Epithelial cell of proximal tubule (primary cell): ENCODE data around the gene PGBD2. TPM values are rescaled to one million over a fixed set of nuclear protein-coding genes. Genes with fewer than 3 reads are reported as not detected.

Experiments
- DNase-seq: peaks from one replicate; pipeline ENCODE4 v3.0.0-alpha.2; 2011; ENCODE audit warnings: low read depth
- H3K4me3 ChIP-seq: 2 replicates; pipeline ENCODE4 v1.5.1; 2011; ENCODE audit warnings: low read depth, mild to moderate bottlenecking, low read length
- total RNA-seq: library from RNA; depleted of rRNA; stranded (reverse); fragments of >200 nt; gene quantifications from 2 replicates; pipeline ENCODE4 v1.2.3, GENCODE V29; 2015
- TF ChIP-seq, protein P1 (sequence below): conservative IDR thresholded peaks from 2 replicates; pipeline ENCODE4 v1.5.1; 2012; ENCODE audit warnings: low read depth, mild to moderate bottlenecking, low read length

PGBD2 gene
- total RNA-seq, 1 donor from 2014 or later, result 2.7 TPM

DNA sequence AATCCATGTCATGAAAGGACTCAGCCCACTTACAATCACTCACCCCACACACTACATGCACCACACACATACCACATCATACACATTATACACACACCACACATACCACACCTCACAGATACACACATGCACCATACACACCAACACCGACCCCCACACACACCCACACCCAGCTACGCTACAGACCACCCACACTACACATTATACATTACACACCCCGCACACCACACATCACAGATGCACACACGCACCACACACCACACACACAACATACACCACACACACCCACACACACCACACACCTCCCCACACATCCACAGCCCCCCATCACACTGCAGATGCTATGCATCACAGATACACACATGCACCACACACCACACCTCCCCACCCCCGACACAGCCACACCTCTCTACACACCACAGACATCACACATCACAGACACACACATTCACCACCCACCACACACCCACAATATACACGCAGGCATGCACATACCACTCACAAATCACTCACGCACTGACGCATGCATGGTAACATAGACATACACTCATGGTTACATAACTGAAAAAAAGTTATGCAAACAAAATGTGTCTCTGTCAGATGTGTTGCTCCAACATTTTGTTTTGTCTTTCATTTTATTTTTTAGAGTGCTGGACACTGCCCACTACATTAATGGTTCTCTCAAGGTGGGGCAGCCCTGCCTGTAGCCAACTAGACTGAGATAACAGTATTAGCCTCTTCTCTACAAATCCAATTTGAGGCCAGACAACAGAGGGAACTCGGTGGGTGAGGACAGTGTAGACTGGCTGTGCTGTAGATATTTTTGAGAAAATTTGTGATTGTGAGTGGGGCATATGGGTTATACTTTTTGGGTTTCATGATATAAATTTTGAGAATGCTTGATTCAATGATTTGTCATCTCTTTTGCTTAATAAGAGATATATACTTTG is 15.2 kb upstream of the PGBD2 start:
- DNase-seq, result no peak

DNA sequence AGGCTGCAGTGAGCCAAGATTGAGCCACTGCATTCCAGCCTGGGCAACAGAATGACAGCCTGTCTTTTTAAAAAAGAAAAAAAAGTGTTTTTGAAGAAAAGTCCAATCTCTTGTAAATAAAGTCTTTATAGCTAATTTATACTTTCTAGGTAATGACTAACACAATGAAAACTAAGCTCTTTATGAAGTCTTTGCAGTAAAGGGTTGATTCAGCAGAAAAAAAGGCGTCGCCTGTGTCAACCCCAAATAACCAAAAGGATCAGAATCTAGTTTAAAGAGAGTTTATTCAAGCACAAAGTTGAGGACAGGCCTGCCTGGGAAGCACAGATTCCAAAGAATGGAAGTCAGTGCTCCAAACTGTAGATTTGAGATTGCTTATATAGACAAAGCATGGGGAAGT is 14.3 kb upstream of the PGBD2 start:
- no peak overlapping the region for H3K4me3 ChIP-seq
- no peak for DNase-seq
- TF ChIP-seq, protein P1, sequence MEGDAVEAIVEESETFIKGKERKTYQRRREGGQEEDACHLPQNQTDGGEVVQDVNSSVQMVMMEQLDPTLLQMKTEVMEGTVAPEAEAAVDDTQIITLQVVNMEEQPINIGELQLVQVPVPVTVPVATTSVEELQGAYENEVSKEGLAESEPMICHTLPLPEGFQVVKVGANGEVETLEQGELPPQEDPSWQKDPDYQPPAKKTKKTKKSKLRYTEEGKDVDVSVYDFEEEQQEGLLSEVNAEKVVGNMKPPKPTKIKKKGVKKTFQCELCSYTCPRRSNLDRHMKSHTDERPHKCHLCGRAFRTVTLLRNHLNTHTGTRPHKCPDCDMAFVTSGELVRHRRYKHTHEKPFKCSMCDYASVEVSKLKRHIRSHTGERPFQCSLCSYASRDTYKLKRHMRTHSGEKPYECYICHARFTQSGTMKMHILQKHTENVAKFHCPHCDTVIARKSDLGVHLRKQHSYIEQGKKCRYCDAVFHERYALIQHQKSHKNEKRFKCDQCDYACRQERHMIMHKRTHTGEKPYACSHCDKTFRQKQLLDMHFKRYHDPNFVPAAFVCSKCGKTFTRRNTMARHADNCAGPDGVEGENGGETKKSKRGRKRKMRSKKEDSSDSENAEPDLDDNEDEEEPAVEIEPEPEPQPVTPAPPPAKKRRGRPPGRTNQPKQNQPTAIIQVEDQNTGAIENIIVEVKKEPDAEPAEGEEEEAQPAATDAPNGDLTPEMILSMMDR, result no peak

More for the DNA sequence above, 15.2 kb upstream of the PGBD2 start:
- H3K4me3 ChIP-seq, result no peak overlapping the region
- TF ChIP-seq, protein P1, result no peak

DNA sequence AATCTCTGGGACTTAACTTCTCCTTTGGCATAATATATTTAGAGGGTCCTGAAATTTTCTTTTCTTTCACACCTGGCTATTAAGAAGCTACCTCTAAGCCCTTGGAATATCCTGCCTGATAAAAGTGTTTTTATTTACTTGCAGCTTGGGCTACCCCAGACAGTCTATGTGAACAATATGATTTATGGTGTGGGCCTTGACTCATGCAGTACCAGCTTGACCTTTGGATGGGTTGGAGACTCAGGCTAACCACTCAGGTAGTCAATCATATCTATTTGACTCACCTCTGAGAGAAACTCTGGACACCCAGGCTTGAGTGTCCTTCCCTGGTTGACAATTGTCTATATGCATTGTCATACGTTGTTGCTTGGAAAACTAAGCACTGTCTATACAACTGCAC is 13.4 kb upstream of the PGBD2 start:
- H3K4me3 ChIP-seq, result no peak overlapping the region
- TF ChIP-seq, protein P1, result no peak
- no peak for DNase-seq

DNA sequence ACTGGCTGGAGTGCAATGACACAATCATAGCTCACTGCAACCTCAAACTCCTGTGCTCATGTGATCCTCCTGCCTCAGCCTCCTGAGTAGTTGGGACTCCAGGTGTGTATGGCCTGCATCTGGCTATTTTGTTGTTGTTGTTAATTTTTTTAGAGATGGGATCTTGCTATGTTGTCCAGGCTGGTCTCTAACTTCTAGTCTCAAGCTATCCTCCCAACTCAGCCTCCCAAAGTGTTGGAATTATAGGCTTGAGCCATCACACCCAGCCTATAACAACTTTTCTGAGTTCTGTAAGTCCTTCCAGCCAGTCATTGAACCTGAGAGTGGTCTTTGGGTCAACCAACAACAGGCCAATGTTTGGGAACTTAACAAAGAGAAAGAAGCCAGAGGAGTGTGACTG is 11.2 kb upstream of the PGBD2 start:
- no peak overlapping the region for H3K4me3 ChIP-seq
- TF ChIP-seq, protein P1, result no peak
- no peak for DNase-seq

DNA sequence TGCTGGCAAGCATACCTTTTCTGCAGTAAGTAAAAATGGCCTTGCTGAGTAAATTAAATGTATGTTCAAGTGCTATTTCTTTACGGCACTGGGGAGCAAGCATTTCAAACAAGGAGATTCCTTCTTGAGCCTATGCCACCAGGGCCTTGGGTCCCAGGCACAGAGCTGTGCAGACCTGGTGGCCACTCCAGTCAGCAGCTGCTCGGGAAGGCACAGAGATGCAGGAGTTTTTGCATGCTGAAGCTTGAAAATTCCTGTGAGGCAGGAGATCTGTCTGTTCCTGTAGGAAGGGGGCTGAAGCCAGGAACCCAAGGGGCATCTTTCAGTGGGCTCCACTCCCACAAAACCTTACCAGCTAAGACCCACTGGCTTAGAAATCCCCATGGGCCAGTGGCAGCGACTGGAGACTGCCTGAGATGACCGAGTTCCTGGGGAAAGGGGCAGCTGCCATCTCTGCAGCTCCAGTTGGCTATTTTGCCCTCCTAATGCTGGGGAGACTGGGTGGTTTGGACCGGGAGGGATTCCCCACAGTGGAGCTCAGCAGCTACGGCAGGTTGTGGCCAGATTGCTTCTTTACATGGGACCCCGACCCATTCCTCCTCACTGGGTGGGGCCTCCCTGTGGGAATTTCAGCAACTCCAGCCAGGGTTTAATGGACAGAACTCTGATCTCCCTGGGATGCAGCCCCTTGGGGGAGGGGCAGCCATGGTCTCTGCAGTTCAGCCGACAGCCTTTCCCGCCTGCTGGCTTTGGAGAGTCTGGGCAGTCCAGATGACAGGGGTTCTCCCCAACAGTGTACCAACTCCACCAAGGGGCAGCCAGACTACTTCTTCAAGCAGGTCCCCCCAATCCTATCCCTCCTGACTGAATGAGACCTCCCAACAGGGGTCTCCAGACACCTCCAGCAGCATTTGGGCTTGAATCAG is 8.4 kb upstream of the PGBD2 start:
- TF ChIP-seq, protein P1, result no peak
- H3K4me3 ChIP-seq, result no peak overlapping the region
- DNase-seq, result no peak

DNA sequence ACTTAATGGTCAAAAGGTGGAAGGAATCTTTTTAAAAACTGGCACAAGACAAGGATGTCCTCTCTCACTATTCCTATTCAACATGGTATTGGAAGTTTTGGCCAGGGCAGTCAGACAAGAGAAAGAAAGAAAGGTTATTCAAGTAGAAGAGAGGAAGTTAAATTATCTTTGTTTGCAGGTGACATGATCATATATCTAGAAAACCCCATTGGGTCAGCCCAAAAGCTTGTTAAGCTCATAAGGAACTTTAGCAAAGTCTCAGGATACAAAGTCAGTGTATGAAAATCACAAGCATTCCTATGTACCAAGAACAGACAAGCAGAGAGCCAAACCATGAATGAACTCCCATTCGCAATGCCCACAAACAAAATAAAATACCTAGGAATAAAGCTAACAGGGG is 5.4 kb upstream of the PGBD2 start:
- DNase-seq, result no peak
- H3K4me3 ChIP-seq, result no peak overlapping the region
- TF ChIP-seq, protein P1, result no peak
